ENCODE results near the gene OR52E2.
"Not testable (repeated sequence)": the region's sequence is repeated elsewhere in the genome, so short reads cannot be mapped to it uniquely, and the experiment has no call there.

The OR52E2 gene

DNA sequence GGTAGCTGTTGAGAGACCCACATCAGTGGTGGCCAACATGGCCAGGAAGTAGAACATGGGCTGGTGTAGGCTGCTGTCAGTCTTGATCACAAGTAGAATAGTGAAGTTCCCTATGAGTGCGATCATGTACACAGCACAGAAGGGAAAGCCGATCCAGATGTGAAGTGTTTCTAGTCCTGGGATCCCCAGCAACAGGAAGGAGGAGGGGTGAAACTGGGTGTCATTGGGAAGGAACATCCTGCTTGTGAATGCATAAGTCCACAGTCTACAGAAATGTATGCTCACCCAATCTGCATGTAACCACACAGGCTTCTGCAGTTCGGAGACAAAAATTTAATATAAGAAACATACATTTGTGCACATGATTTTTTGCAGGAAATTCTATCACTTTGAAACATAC lies at the start of gene OR52E2:
Gene OR52E2, minus strand, starts transcription at position 237 of the 400 bp plus-strand sequence. Its CDS starts 0 bp downstream, at position 237.
- no peak for DNase-seq

DNA sequence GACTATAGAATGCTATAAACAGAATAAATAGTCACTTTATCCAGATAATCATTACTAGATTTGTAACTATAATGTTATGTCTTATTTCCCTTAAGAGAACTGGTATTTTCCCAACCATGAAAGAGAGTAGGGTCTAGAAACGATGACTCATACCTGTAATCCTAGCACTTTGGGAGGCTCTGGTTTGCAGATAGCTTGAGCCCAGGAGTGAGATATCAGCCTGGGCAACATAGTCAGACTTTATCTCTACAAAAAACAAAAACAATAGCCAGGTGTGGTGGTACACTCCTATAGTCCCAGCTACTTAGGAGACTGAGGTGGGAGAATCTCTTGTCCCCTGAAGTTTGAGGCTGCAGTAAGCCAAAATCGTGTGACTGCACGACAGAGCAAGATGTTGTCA lies 47.9 kb upstream of the OR52E2 start:
- no peak for DNase-seq

GRCh38 chr11:5103066-5103465 lies 43.6 kb upstream of the OR52E2 start:
- DNase-seq = no peak

- DNase-seq = no peak
These were observed 42.8 kb upstream of the OR52E2 start for GRCh38 chr11:5102246-5102645.

GRCh38 chr11:5096011-5096410 lies 36.6 kb upstream of the OR52E2 start:
- DNase-seq = no peak

- no peak for DNase-seq
These were observed 33.6 kb upstream of the OR52E2 start for GRCh38 chr11:5092821-5093585.

DNA sequence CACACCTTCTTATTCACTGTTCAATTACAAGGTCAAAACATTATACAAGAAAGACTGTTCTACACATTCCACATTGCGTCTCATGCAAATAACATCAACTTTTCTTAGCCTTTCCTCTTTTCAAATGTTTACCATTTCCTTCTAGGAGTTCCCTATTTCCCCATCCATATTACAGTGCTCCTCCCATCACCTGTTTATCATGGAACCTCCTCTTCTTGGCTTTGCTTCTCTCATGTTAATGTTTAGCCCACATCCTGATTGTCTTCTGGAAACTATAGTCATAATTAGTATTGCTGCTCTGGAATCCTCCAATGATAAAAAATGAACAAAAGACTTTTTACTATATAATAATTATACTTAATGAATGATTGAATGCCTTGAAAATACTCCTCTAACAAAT lies 31.2 kb upstream of the OR52E2 start:
- no peak for DNase-seq

DNA sequence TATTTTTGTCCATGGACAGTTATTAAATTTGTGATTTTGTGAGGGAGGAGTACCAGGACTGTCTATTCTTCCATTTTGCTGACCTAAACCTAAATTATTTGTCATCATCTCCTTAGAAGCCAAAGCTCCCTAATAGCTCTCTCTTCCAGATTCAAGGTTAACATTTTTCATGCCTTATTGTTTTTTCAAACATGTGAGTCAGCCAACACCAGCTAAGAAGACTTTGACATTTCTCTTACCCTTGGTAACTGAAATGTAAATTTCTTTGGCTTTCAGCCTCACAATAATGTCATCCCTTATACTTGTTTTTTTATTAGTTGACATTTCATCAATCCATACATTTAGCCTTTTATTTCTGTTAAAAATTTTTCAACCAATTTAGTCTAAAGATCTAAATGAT lies 29.1 kb upstream of the OR52E2 start:
- DNase-seq = no peak

DNA sequence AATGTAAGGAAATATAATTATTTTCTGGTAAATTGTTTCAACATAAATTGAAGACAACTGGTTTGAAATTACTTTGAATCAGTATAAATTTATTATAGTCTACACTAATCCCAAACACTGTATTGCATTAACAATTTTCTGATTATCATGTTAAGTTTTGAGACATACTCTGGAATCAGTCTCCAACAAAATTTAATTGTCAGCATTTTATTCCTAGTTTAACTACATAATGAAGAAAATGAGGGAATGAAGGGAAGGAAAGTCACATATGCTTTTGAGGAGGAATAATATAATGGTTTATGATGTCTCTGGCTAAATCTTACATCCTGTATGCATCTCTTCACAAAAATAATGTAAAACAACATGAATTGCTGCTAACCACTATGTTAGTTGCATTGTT lies 24.2 kb upstream of the OR52E2 start:
- DNase-seq = no peak

- DNase-seq = no peak
These were observed 22.0 kb upstream of the OR52E2 start for GRCh38 chr11:5081405-5081804.

GRCh38 chr11:5071799-5072198 lies 12.4 kb upstream of the OR52E2 start:
- no peak for DNase-seq

DNA sequence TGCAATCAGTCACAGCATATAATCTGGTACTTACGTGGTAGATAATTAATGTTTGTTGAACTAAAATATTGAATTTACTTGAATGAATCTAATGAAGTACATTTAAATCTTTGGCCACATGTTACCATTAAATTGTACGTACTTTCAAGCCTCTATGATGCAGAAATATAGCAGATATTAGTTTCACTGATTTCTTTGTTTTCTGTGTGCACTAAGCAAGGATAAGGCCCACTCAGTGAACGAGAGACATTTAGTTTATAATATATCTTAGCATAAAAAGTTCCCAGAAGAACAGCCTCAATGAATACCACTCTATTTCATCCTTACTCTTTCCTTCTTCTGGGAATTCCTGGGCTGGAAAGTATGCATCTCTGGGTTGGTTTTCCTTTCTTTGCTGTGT lies 9.8 kb upstream of the OR52E2 start, which contains the start of gene OR52E1:
Gene OR52E1, plus strand, starts transcription at position 301 of the 400 bp plus-strand sequence.
- no peak for DNase-seq

DNA sequence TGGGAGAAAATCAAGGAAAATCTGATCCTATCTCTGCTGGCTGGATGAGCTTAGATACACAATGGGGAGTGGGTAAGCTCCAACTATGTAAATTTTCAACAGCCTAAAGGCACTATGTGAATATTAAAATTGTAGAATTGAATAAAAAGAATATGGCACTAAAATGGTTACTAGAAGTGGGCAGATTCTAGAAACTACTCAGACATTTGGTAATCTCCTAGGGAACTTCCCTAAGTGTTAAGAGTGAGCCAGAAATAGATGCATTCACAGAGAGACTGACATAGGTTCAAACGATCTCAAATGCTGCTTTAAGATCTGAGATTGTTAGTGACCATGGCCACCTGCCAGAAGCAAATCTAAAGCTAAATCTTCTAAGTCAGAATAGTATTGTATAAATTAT lies 5.6 kb upstream of the OR52E2 start:
- no peak for DNase-seq

GRCh38 chr11:5058679-5059078 lies 748 bp downstream of the OR52E2 start:
- not testable (repeated sequence) for DNase-seq

DNA sequence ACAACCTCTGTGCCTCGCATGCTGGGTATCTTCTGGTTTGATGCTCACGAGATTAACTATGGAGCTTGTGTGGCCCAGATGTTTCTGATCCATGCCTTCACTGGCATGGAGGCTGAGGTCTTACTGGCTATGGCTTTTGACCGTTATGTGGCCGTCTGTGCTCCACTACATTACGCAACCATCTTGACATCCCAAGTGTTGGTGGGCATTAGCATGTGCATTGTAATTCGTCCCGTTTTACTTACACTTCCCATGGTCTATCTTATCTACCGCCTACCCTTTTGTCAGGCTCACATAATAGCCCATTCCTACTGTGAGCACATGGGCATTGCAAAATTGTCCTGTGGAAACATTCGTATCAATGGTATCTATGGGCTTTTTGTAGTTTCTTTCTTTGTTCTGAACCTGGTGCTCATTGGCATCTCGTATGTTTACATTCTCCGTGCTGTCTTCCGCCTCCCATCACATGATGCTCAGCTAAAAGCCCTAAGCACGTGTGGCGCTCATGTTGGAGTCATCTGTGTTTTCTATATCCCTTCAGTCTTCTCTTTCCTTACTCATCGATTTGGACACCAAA lies 12.6 kb downstream of the OR52E2 start:
- no peak for DNase-seq

GRCh38 chr11:5046226-5046625 lies 13.2 kb downstream of the OR52E2 start, which contains the start of gene OR52J3:
Gene OR52J3, plus strand, starts transcription at chr11:5046526. Its CDS starts 0 bp downstream, at chr11:5046526.
- DNase-seq = no peak

DNA sequence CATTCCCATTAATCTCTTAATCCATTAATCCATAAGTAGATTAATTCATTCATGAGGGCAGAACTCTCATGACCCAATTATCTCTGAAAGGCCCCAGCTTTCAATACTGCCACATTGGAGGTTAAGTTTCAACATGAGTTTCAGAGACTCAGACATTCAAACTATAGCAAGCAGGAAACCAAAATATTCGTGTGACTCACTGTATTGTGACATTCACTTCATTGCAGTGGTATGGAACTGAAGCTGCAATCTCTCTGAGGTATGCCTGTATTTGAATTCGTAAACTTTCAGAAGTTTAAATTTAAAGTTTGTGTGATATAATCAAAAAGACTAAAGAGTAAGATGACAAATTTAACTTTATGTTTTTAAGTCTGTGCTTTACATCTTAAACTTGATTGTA lies 16.0 kb downstream of the OR52E2 start:
- DNase-seq = peak; percentile 6

DNA sequence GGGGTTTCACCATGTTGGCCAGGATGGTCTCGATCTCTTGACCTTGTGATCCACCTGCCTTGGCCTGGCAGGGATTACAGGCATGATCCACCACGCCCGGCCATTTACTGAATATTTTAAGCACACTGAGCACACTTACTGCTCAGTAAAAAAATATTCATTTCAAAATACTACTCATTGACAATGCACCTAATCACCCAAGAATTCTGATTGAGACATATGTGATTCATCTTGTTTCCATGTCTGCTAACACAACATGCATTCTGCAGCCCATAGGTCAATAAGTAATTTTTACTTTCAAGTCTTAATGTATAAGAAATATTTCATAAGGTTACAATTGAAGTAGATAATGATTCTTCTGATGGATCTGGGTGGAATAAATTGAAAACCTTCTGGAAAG lies 17.3 kb downstream of the OR52E2 start:
- DNase-seq = no peak

- DNase-seq = no peak
These were observed 18.6 kb downstream of the OR52E2 start for GRCh38 chr11:5040876-5041275.

GRCh38 chr11:5038341-5038740 lies 21.1 kb downstream of the OR52E2 start:
- no peak for DNase-seq

- no peak for DNase-seq
These were observed 21.5 kb downstream of the OR52E2 start for GRCh38 chr11:5037926-5038325.

DNA sequence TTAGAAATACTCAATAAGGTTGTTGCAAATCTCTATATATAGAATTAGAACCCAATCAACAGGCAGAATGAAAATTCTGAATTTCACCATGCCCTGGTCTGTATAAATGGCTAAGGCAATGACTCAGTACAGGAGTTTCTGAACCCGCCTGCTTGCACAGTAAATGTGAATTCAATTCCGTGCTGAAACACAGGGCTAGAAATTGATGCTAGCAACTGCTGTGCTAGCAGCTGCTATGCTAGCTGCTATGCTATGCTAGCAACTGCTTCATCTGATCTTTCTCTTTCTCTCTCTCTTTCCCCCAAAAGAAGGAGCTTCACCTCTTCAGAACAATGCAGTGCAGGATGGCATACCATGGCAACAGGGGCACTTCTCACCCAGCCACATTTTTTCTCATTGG lies 22.8 kb downstream of the OR52E2 start:
- DNase-seq = no peak

GRCh38 chr11:5021996-5022395 lies 37.4 kb downstream of the OR52E2 start:
- no peak for DNase-seq

DNA sequence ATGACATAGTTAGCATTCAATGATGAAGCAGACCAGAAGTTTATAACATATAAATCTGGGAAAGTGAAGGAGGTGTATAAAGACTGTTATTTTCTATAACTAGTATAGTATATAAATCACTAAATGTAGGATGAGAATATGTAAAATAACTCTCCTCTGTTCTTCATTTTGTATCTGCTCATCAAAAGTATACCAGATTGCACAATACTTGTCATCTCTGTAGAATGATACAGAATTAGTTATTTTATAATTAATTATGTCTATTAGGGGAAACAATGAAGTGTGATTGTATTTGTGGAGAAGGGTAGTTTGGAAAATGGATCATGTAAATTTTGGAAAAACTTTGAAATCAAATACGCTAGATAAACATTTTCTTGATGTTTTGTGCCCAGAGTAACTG lies 46.4 kb downstream of the OR52E2 start:
- no peak for DNase-seq

DNA sequence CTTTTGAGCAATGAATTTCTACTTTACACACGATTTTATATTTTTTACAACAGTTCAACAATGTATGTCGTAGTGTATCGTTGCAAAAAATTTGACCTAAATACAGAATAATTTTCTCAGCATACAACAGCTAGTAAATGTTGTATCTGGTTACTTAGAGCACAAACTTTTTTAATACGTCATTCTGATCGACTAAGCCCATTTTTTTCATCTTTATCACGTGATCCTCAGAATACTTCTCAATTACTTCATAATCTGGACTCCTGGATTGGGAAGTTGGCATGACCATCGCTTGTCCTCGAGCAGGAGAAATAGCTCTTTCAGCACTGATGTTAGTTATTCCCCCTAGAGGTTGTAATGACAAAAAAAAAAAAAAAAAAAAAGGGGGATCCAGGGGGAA lies 48.2 kb downstream of the OR52E2 start:
- DNase-seq = no peak
